PC-9 (cell line): Measurements from ENCODE around the gene DDOST.

ENCODE experiments used
- EZH2 ChIP-seq: fragments of 200-600 bp; sonication (generic); IDR thresholded peaks from 2 replicates; pipeline ENCODE4 v1.8.0; 2017; ENCODE audit warnings: antibody characterized with exemption, low read depth
- TF ChIP-seq, protein P1 (sequence below): fragments of 200-600 bp; sonication (generic); conservative IDR thresholded peaks from 2 replicates; pipeline ENCODE4 v1.6.1; 2017; ENCODE audit warnings: mixed run types, antibody characterized with exemption, mild to moderate bottlenecking, moderate library complexity

DNA sequence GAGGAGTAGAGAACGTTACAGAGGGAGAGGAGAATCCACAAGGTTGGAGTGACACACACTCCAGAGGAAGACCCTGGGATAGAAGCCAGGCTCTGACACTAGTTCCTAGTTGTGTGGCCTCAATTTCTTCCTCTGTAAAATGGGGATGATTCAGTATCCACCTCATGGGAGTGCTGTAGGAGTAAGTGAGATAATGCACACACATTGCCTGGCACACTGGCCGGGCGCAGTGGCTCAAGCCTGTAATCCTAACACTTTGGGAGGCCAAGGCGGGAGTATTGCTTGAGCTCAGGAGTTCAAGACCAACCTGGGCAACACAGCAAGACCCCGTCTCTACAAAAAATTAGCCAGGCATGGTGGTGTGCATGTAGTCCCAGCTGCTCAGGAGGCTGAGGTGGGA lies 47.7 kb upstream of the DDOST start:
- TF ChIP-seq, protein P1, sequence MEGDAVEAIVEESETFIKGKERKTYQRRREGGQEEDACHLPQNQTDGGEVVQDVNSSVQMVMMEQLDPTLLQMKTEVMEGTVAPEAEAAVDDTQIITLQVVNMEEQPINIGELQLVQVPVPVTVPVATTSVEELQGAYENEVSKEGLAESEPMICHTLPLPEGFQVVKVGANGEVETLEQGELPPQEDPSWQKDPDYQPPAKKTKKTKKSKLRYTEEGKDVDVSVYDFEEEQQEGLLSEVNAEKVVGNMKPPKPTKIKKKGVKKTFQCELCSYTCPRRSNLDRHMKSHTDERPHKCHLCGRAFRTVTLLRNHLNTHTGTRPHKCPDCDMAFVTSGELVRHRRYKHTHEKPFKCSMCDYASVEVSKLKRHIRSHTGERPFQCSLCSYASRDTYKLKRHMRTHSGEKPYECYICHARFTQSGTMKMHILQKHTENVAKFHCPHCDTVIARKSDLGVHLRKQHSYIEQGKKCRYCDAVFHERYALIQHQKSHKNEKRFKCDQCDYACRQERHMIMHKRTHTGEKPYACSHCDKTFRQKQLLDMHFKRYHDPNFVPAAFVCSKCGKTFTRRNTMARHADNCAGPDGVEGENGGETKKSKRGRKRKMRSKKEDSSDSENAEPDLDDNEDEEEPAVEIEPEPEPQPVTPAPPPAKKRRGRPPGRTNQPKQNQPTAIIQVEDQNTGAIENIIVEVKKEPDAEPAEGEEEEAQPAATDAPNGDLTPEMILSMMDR: no peak
- TF ChIP-seq EZH2: no peak
